K562 (cell line): ENCODE data around the gene HBM. TPM values are rescaled to one million over a fixed set of nuclear protein-coding genes. Genes with fewer than 3 reads are reported as not detected.
"Not testable (repeated sequence)": the region's sequence is repeated elsewhere in the genome, so short reads cannot be mapped to it uniquely, and the experiment has no call there.

Experiments
- ATAC-seq: fragments of 200-7000 bp; cut with Tn5 transposase; 3 replicates; pipeline ENCODE4 v1.9.1; 2020; ENCODE audit warnings: moderate library complexity
- BruUV-seq: library from RNA; stranded (reverse); fragments of 400-500 nt; replicated peaks from 2 replicates; lab custom pipeline; 2021; lab: Mats Ljungman, UMichigan
- CTCF ChIA-PET: fragments of 300-600 bp; formaldehyde crosslinking; extraction: SDS; loops from one replicate; lab custom pipeline; 2021; ENCODE audit warnings: low intra/inter-chr PET ratio; lab: Yijun Ruan, JAX
- POLR2A ChIA-PET: fragments of 300-600, 350-650 bp; sonication (Branson Sonifier 250); formaldehyde crosslinking; extraction: SDS; loops from one replicate; lab custom pipeline; 2021; ENCODE audit warnings: antibody characterized with exemption, inconsistent platforms; lab: Yijun Ruan, JAX
- DNase-seq, 4 experiments: peaks; one replicate each; pipeline versions ENCODE4 v3.0.0 to v3.0.0-alpha.2; 2011 to 2018; ENCODE audit warnings: low spot score in 3 of 4, mixed read lengths in 3 of 4; ENCODE audit errors: extremely low read depth in 1 of 4
- FAIRE-seq: peaks from 2 replicates; lab custom pipeline; 2011; peaks lifted over from hg19 to GRCh38; lab: Jason Lieb, UNC
- H2AFZ ChIP-seq: 2 replicates; pipeline ENCODE4 v1.6.0; 2011; ENCODE audit warnings: low read depth, low read length, control low read depth, inconsistent platforms
- H3K27ac ChIP-seq: fragments of 200-600 bp; 3 replicates; pipeline ENCODE4 v1.8.0; 2011; ENCODE audit warnings: low read depth, mild to moderate bottlenecking, control low read depth, inconsistent platforms, low read length, moderate library complexity, mixed read lengths; ENCODE audit errors: extremely low read depth
- H3K27me3 ChIP-seq, 2 experiments: fragments of 300-600 bp in 1 of 2; 2 replicates in 1 of 2; 3 replicates in 1 of 2; pipeline versions ENCODE4 v1.6.0 to v1.8.0; 2011; ENCODE audit warnings: inconsistent platforms in 2 of 2, low read length in 2 of 2, mild to moderate bottlenecking in 1 of 2, mixed read lengths in 1 of 2, moderate library complexity in 1 of 2; ENCODE audit not compliant: control insufficient read depth in 2 of 2, insufficient read depth in 2 of 2
- H3K36me3 ChIP-seq: fragments of 300-600 bp; 3 replicates; pipeline ENCODE4 v1.8.0; 2011; ENCODE audit warnings: mild to moderate bottlenecking, low read length, inconsistent platforms; ENCODE audit not compliant: control insufficient read depth, insufficient read depth
- H3K4me1 ChIP-seq, 2 experiments: fragments of 200-600 bp in 1 of 2; replicated peaks in 1 of 2; 2 replicates in 1 of 2; 3 replicates in 1 of 2; pipeline versions ENCODE4 v1.5.1 to v1.8.0; 2011; ENCODE audit warnings: inconsistent platforms in 2 of 2, low read length in 2 of 2, mild to moderate bottlenecking in 1 of 2, mixed read lengths in 1 of 2, moderate library complexity in 1 of 2; ENCODE audit not compliant: control insufficient read depth in 2 of 2, insufficient read depth in 2 of 2
- H3K4me2 ChIP-seq: 2 replicates; pipeline ENCODE4 v1.6.1; 2011; ENCODE audit warnings: low read length, control low read depth, inconsistent platforms, mixed read lengths; ENCODE audit not compliant: insufficient read depth
- H3K4me3 ChIP-seq: fragments of 200-600 bp; sonication (generic), shearing (Covaris generic); 2 replicates; pipeline ENCODE4 v1.5.1; 2016; ENCODE audit warnings: control low read depth, inconsistent platforms
- H3K79me2 ChIP-seq: fragments of 200-600 bp; 3 replicates; pipeline ENCODE4 v1.8.0; 2011; ENCODE audit warnings: low read length, inconsistent platforms; ENCODE audit not compliant: control insufficient read depth, insufficient read depth
- H3K9ac ChIP-seq, 2 experiments: 2 replicates each; pipeline versions ENCODE4 v1.6.0 to v1.6.1; 2011; ENCODE audit warnings: low read depth in 2 of 2, low read length in 2 of 2, control low read depth in 1 of 2, inconsistent platforms in 1 of 2, mild to moderate bottlenecking in 1 of 2, mixed read lengths in 1 of 2; ENCODE audit not compliant: insufficient read depth in 1 of 2
- H3K9me1 ChIP-seq: one replicate; pipeline ENCODE4 v1.6.0; 2011; ENCODE audit warnings: inconsistent platforms, mild to moderate bottlenecking, low read length, moderate library complexity; ENCODE audit not compliant: control insufficient read depth, insufficient read depth
- H3K9me3 ChIP-seq: replicated peaks from 2 replicates; pipeline ENCODE4 v1.5.1; 2011; ENCODE audit warnings: low read depth, low read length, inconsistent platforms; ENCODE audit not compliant: control insufficient read depth, insufficient read depth
- H4K20me1 ChIP-seq: replicated peaks from 2 replicates; pipeline ENCODE4 v1.6.1; 2011; ENCODE audit warnings: low read length, inconsistent platforms, mixed read lengths; ENCODE audit not compliant: control insufficient read depth, insufficient read depth
- EHMT2 ChIP-seq: fragments of 450-650 bp; IDR thresholded peaks from 2 replicates; pipeline ENCODE4 v1.6.1; 2018; ENCODE audit warnings: antibody characterized with exemption
- MIER1 ChIP-seq: fragments of 450-650 bp; IDR thresholded peaks from 2 replicates; pipeline ENCODE4 v1.6.1; 2016; ENCODE audit warnings: antibody characterized with exemption, mild to moderate bottlenecking, low read depth
- NFIC ChIP-seq: fragments of 450-650 bp; IDR thresholded peaks from 2 replicates; pipeline ENCODE4 v1.6.1; 2017; ENCODE audit warnings: mild to moderate bottlenecking, inconsistent platforms
- WGBS: fragments of 100-300 bp; shearing (Covaris generic); methylation state at CpG from one replicate; pipeline ENCODE4 v1.1.6; 2016; ENCODE audit warnings: low coverage, mixed read lengths; ENCODE audit not compliant: insufficient coverage; ENCODE audit errors: missing lambda C conversion rate; 5-methylcytosine and 5-hydroxymethylcytosine counted together
- in situ Hi-C: fragments of 300-500 bp; cut with MboI; formaldehyde crosslinking; loops from 4 replicates; pipeline ENCODE4 v1.15.0; 2018; ENCODE audit warnings: inconsistent platforms, mixed read lengths
- intact Hi-C: fragments of 100-400 bp; cut with micrococcal nuclease; formaldehyde crosslinking; loops from 2 replicates; pipeline ENCODE4 v1.14.2; 2022
- polyA plus RNA-seq, 8 experiments: library from polyadenylated mRNA; depleted of rRNA in 4 of 8; stranded (reverse) in 5 of 8; unstranded in 3 of 8; fragments of >200 nt; fragmentation: Nextera tagmentation in 2 of 8; fragmentation: Illumina TruSeq in 1 of 8; extraction: Ambion mirVana in 2 of 8; extraction: Trizol in 1 of 8; gene quantifications; 2 replicates each; pipeline versions ENCODE4 v1.2.1 to v1.2.3, GENCODE V29; 2011 to 2014; ENCODE audit warnings: inconsistent platforms in 1 of 8, missing spikeins in 1 of 8
- total RNA-seq, 7 experiments: library from RNA; depleted of rRNA in 6 of 7; stranded (reverse); fragments of >200 nt in 6 of 7; fragmentation: Illumina TruSeq in 2 of 7; extraction: Trizol in 2 of 7; gene quantifications; 2 replicates each; pipeline versions ENCODE4 v1.2.1 to v1.2.3, GENCODE V29; 2011 to 2021; ENCODE audit warnings: low replicate concordance in 1 of 7
- TF ChIP-seq, protein P1 (sequence below), 2 experiments: fragments of 450-650 bp; formaldehyde crosslinking in 1 of 2; IDR thresholded peaks; 2 replicates each; pipeline versions ENCODE4 v1.4.0 to v1.6.1; 2014 to 2020; ENCODE audit warnings: mild to moderate bottlenecking in 2 of 2, borderline replicate concordance in 1 of 2, low read depth in 1 of 2
- TF ChIP-seq, protein P2 (sequence below), 2 experiments: fragments of 450-650 bp; conservative IDR thresholded peaks; 2 replicates each; pipeline ENCODE4 v1.6.1; 2017; ENCODE audit warnings: mild to moderate bottlenecking in 2 of 2, moderate library complexity in 2 of 2
- TF ChIP-seq, protein P3 (sequence below): sonication (generic); formaldehyde crosslinking; IDR thresholded peaks from 2 replicates; pipeline ENCODE4 v1.8.0; 2022; ENCODE audit warnings: missing genetic modification reagents, mild to moderate bottlenecking, moderate library complexity, borderline replicate concordance

The HBM gene
- total and polyA plus RNA-seq, 9 of the 15 experiments (the other 6 are each of a cell fraction or from before 2014, with no cell fraction given), result not detected

DNA sequence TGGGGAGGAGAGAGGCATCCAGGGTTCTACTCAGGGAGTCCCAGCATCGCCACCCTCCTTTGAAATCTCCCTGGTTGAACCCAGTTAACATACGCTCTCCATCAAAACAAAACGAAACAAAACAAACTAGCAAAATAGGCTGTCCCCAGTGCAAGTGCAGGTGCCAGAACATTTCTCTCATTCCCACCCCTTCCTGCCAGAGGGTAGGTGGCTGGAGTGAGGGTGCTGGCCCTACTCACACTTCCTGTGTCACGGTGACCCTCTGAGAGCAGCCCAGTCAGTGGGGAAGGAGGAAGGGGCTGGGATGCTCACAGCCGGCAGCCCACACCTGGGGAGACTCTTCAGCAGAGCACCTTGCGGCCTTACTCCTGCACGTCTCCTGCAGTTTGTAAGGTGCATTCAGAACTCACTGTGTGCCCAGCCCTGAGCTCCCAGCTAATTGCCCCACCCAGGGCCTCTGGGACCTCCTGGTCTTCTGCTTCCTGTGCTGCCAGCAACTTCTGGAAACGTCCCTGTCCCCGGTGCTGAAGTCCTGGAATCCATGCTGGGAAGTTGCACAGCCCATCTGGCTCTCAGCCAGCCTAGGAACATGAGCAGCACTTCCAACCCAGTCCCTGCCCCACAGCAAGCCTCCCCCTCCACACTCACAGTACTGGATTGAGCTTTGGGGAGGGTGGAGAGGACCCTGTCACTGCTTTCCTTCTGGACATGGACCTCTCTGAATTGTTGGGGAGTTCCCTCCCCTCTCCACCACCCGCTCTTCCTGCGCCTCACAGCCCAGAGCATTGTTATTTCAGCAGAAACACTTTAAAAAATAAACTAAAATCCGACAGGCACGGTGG is 8.4 kb downstream of the HBM start:
- WGBS, result 19% methylated on average over 4 of the region's 13 CpGs
- in situ Hi-C loops, intact Hi-C loops, H3K9me3 ChIP-seq, POLR2A ChIA-PET, CTCF ChIA-PET, H4K20me1 ChIP-seq, H2AFZ ChIP-seq, H3K27me3 ChIP-seq, H3K9me1 ChIP-seq, BruUV-seq: not testable (repeated sequence)
- peak overlapping the region in 1 of 2 experiments; percentile 84; a peak in 2 of 4 replicates for H3K9ac ChIP-seq
- peak overlapping the region; percentile 52 for H3K4me2 ChIP-seq
- peak overlapping the region; percentile 36; the same call in 2 of the 3 replicates for H3K27ac ChIP-seq
- H3K4me1 ChIP-seq, result peaks cover 14 to 47% of the 10 kb centered on the region in 2 experiments; a peak in 4 of 5 replicates
- H3K4me3 ChIP-seq, result 0 out of 2 replicates have a peak overlapping the region, but pooled peaks have one; percentile 8
- H3K36me3 ChIP-seq, result peaks cover 15% of the 10 kb centered on the region; the same call in 2 of the 3 replicates
- DNase-seq (peak in 1 of 4 experiments; percentile 48), FAIRE-seq (peak; percentile 73)
- TF ChIP-seq, protein P1, sequence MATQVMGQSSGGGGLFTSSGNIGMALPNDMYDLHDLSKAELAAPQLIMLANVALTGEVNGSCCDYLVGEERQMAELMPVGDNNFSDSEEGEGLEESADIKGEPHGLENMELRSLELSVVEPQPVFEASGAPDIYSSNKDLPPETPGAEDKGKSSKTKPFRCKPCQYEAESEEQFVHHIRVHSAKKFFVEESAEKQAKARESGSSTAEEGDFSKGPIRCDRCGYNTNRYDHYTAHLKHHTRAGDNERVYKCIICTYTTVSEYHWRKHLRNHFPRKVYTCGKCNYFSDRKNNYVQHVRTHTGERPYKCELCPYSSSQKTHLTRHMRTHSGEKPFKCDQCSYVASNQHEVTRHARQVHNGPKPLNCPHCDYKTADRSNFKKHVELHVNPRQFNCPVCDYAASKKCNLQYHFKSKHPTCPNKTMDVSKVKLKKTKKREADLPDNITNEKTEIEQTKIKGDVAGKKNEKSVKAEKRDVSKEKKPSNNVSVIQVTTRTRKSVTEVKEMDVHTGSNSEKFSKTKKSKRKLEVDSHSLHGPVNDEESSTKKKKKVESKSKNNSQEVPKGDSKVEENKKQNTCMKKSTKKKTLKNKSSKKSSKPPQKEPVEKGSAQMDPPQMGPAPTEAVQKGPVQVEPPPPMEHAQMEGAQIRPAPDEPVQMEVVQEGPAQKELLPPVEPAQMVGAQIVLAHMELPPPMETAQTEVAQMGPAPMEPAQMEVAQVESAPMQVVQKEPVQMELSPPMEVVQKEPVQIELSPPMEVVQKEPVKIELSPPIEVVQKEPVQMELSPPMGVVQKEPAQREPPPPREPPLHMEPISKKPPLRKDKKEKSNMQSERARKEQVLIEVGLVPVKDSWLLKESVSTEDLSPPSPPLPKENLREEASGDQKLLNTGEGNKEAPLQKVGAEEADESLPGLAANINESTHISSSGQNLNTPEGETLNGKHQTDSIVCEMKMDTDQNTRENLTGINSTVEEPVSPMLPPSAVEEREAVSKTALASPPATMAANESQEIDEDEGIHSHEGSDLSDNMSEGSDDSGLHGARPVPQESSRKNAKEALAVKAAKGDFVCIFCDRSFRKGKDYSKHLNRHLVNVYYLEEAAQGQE (IDR thresholded peaks at IDR 0.05; ENCODE audit: borderline replicate concordance), result peak; percentile 95
- TF ChIP-seq, protein P1 (CRISPR knock-in tag; IDR thresholded peaks at IDR 0.05; ENCODE audit: low read depth), result peak; percentile 89
- TF ChIP-seq, protein P2, sequence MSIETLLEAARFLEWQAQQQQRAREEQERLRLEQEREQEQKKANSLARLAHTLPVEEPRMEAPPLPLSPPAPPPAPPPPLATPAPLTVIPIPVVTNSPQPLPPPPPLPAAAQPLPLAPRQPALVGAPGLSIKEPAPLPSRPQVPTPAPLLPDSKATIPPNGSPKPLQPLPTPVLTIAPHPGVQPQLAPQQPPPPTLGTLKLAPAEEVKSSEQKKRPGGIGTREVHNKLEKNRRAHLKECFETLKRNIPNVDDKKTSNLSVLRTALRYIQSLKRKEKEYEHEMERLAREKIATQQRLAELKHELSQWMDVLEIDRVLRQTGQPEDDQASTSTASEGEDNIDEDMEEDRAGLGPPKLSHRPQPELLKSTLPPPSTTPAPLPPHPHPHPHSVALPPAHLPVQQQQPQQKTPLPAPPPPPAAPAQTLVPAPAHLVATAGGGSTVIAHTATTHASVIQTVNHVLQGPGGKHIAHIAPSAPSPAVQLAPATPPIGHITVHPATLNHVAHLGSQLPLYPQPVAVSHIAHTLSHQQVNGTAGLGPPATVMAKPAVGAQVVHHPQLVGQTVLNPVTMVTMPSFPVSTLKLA (conservative IDR thresholded peaks at IDR 0.05), result peak in 1 of 2 experiments; percentile 35; a peak in 1 of 4 replicates
- peak; percentile 85 for TF ChIP-seq EHMT2
- peak; percentile 86 for TF ChIP-seq NFIC
- TF ChIP-seq, protein P3, sequence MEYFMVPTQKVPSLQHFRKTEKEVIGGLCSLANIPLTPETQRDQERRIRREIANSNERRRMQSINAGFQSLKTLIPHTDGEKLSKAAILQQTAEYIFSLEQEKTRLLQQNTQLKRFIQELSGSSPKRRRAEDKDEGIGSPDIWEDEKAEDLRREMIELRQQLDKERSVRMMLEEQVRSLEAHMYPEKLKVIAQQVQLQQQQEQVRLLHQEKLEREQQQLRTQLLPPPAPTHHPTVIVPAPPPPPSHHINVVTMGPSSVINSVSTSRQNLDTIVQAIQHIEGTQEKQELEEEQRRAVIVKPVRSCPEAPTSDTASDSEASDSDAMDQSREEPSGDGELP (CRISPR knock-in tag), result 0 out of 2 replicates have a peak, but pooled peaks have one; percentile 27
- peak; percentile 75; the same call in 1 of the 2 replicates for TF ChIP-seq MIER1
- TF ChIP-seq, all 486 proteins: peak for 6; not testable (repeated sequence) for 480
- H3K79me2 ChIP-seq, result peaks cover 24% of the 10 kb centered on the region
- not testable (repeated sequence) for ATAC-seq
